ENCODE data around the gene HSD17B14. TPM values are rescaled to one million over a fixed set of nuclear protein-coding genes. Genes with fewer than 3 reads are reported as not detected.

HSD17B14 gene
- polyA plus RNA-seq, 2 of the 4 experiments (the other 2 are of a cell fraction): 11.1 to 20.9 TPM

DNA sequence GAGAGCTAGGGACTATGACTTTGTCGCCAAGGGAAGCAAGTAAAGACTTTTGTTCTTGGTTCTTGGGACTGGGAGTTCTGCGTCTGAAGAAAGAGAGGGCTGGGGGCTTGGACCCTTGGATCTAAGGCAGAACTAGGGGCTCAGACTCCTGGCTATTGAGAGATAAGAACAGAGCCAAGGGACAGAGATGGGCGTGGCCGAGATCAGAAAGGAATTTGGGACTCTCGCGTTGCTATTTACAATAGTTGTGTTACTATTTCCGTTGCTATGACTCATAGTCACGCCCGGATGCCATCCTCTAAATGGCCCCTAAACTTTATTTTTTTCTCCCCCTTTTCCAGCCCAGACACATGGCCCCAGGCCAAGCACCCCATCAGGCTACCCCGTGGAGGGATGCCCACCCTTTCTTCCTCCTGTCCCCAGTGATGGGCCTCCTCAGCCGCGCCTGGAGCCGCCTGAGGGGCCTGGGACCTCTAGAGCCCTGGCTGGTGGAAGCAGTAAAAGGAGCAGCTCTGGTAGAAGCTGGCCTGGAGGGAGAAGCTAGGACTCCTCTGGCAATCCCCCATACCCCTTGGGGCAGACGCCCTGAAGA is 36.7 kb upstream of the HSD17B14 start (continued):
- no peak; the same call in 2 of the 3 replicates for TF ChIP-seq SMC3 (IDR thresholded peaks at IDR 0.05)
- peak; percentile 81 for TF ChIP-seq CHD2 (IDR thresholded peaks at IDR 0.05; ENCODE audit: low read length, partially characterized antibody)
- TF ChIP-seq ZFP36 (IDR thresholded peaks at IDR 0.05; ENCODE audit: borderline replicate concordance, partially characterized antibody): no peak
- 0 out of 2 replicates have a peak, but pooled peaks have one; percentile 27 for TF ChIP-seq BHLHE40 (IDR thresholded peaks at IDR 0.05; ENCODE audit: low read depth, low read length)
- no peak for TF ChIP-seq MAFK (IDR thresholded peaks at IDR 0.05; ENCODE audit: partially characterized antibody)
- no peak for TF ChIP-seq PHF8 (IDR thresholded peaks at IDR 0.05; ENCODE audit: borderline replicate concordance, low read depth)
- 0 out of 2 replicates have a peak, but pooled peaks have one; percentile 15 for TF ChIP-seq E2F6 (IDR thresholded peaks at IDR 0.05; ENCODE audit: borderline replicate concordance, low read depth)
- TF ChIP-seq RAD21 (conservative IDR thresholded peaks at IDR 0.05 in 1 of 2, IDR thresholded peaks at IDR 0.05 in 1 of 2): no peak
- TF ChIP-seq ZSCAN20 (CRISPR knock-in tag; IDR thresholded peaks at IDR 0.05): no peak
- no peak for TF ChIP-seq CTCF (IDR thresholded peaks at IDR 0.05)
- no peak for TF ChIP-seq KDM5A (IDR thresholded peaks at IDR 0.05)
- TF ChIP-seq PBX3 (IDR thresholded peaks at IDR 0.05): no peak; the same call in 1 of the 2 replicates
- TF ChIP-seq HOXB5 (CRISPR knock-in tag; IDR thresholded peaks at IDR 0.05): no peak
- peak; percentile 97 for TF ChIP-seq TFCP2L1 (CRISPR knock-in tag; IDR thresholded peaks at IDR 0.05)
- TF ChIP-seq RCOR1 (IDR thresholded peaks at IDR 0.05; ENCODE audit: low read depth, low read length): no peak
- no peak for TF ChIP-seq POLR2A (IDR thresholded peaks at IDR 0.05; ENCODE audit: low read length)
- TF ChIP-seq CBX8 (IDR thresholded peaks at IDR 0.05): no peak
- TF ChIP-seq REST (IDR thresholded peaks at IDR 0.05): no peak; the same call in none of the 2 replicates
- peak; percentile 69 for TF ChIP-seq JUNB (IDR thresholded peaks at IDR 0.05)
- TF ChIP-seq ZNF302 (CRISPR knock-in tag; IDR thresholded peaks at IDR 0.05): no peak
- no peak for TF ChIP-seq JUN (IDR thresholded peaks at IDR 0.05)
- no peak for TF ChIP-seq POLR2AphosphoS2 (conservative IDR thresholded peaks at IDR 0.05; ENCODE audit: low read length)
- TF ChIP-seq, protein P1, sequence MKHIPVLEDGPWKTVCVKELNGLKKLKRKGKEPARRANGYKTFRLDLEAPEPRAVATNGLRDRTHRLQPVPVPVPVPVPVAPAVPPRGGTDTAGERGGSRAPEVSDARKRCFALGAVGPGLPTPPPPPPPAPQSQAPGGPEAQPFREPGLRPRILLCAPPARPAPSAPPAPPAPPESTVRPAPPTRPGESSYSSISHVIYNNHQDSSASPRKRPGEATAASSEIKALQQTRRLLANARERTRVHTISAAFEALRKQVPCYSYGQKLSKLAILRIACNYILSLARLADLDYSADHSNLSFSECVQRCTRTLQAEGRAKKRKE (CRISPR knock-in tag; IDR thresholded peaks at IDR 0.05; ENCODE audit: low read depth): peak; percentile 65; the same call in 1 of the 2 replicates
- TF ChIP-seq EP300 (IDR thresholded peaks at IDR 0.05): peak in 1 of 2 experiments; percentile 33; a peak in 1 of 5 replicates
- no peak for TF ChIP-seq SREBF2 (IDR thresholded peaks at IDR 0.05)
- TF ChIP-seq FOXS1 (CRISPR knock-in tag; IDR thresholded peaks at IDR 0.05): peak; percentile 72; the same call in 1 of the 2 replicates
- peak; percentile 97 for TF ChIP-seq RARB (CRISPR knock-in tag; IDR thresholded peaks at IDR 0.05)
- TF ChIP-seq MYC (IDR thresholded peaks at IDR 0.05; ENCODE audit: borderline replicate concordance, low read length): peak; percentile 46; the same call in 1 of the 2 replicates
- TF ChIP-seq CHD4 (IDR thresholded peaks at IDR 0.05; ENCODE audit: borderline replicate concordance): no peak
- peak; percentile 48; the same call in 1 of the 2 replicates for TF ChIP-seq GATA3 (IDR thresholded peaks at IDR 0.05; ENCODE audit: borderline replicate concordance)
